HepG2 (cell line): ENCODE results near the gene ARMH3. TPM values are rescaled to one million over a fixed set of nuclear protein-coding genes. Genes with fewer than 3 reads are reported as not detected.

Experiments
- ATAC-seq: fragments of 200-7000 bp; cut with Tn5 transposase; 3 replicates; pipeline ENCODE4 v1.9.1; 2020; ENCODE audit warnings: mild to moderate bottlenecking, moderate library complexity
- BruUV-seq: library from RNA; stranded (reverse); fragments of 400-500 nt; replicated peaks from 2 replicates; lab custom pipeline; 2021; lab: Mats Ljungman, UMichigan
- CTCF ChIA-PET: fragments of 300-600 bp; formaldehyde crosslinking; extraction: SDS; loops from one replicate; lab custom pipeline; 2021; ENCODE audit warnings: low total read pairs, inconsistent platforms, low intra/inter-chr PET ratio; lab: Yijun Ruan, JAX
- POLR2A ChIA-PET: fragments of 350-600 bp; sonication (Branson Sonifier 250); formaldehyde crosslinking; loops from one replicate; lab custom pipeline; 2020; ENCODE audit warnings: antibody characterized with exemption, inconsistent platforms; lab: Yijun Ruan, JAX
- DNase-seq: peaks from one replicate; pipeline ENCODE4 v3.0.0-alpha.2; 2015; ENCODE audit warnings: low spot score
- FAIRE-seq: peaks from 3 replicates; lab custom pipeline; 2011; peaks lifted over from hg19 to GRCh38; lab: Jason Lieb, UNC
- H2AFZ ChIP-seq: one replicate; pipeline ENCODE4 v1.6.1; 2011; ENCODE audit warnings: low read length, inconsistent platforms
- H3K27ac ChIP-seq: fragments of 300-600 bp; 3 replicates; pipeline ENCODE4 v1.8.0; 2011; ENCODE audit warnings: mixed run types, mild to moderate bottlenecking, mixed read lengths, low read length, inconsistent platforms; ENCODE audit not compliant: insufficient read depth; ENCODE audit errors: extremely low read length
- H3K27me3 ChIP-seq, 2 experiments: fragments of 200-600 bp in 1 of 2; 2 replicates in 1 of 2; 3 replicates in 1 of 2; pipeline versions ENCODE4 v1.6.0 to v1.8.0; 2011; ENCODE audit warnings: low read length in 2 of 2, mild to moderate bottlenecking in 2 of 2, moderate library complexity in 2 of 2, inconsistent platforms in 1 of 2; ENCODE audit not compliant: insufficient read depth in 2 of 2, control insufficient read depth in 1 of 2
- H3K36me3 ChIP-seq, 2 experiments: fragments of 200-600 bp in 1 of 2; replicated peaks in 1 of 2; 2 replicates in 1 of 2; 3 replicates in 1 of 2; pipeline versions ENCODE4 v1.5.1 to v1.8.0; 2011; ENCODE audit warnings: low read length in 2 of 2, inconsistent platforms in 1 of 2; ENCODE audit not compliant: insufficient read depth in 2 of 2, control insufficient read depth in 1 of 2
- H3K4me1 ChIP-seq: 2 replicates; pipeline ENCODE4 v1.5.1; 2012; ENCODE audit warnings: low read length, inconsistent platforms; ENCODE audit not compliant: insufficient read depth
- H3K4me2 ChIP-seq: 2 replicates; pipeline ENCODE4 v1.6.0; 2011; ENCODE audit warnings: low read depth, low read length, inconsistent platforms
- H3K4me3 ChIP-seq, 3 experiments: fragments of 200-600 bp in 1 of 3; sonication (generic), shearing (Covaris generic) in 1 of 3; replicated peaks in 1 of 3; 2 replicates each; pipeline ENCODE4 v1.5.1; 2011 to 2016; ENCODE audit warnings: low read length in 3 of 3, inconsistent platforms in 2 of 3, low read depth in 2 of 3, mild to moderate bottlenecking in 2 of 3, control low read depth in 1 of 3, mixed read lengths in 1 of 3; ENCODE audit not compliant: insufficient read depth in 1 of 3
- H3K79me2 ChIP-seq: one replicate; pipeline ENCODE4 v1.6.1; 2011; ENCODE audit warnings: low read length, inconsistent platforms; ENCODE audit not compliant: insufficient read depth
- H3K9ac ChIP-seq: 2 replicates; pipeline ENCODE4 v1.6.0; 2011; ENCODE audit warnings: mild to moderate bottlenecking, low read depth, low read length, inconsistent platforms; ENCODE audit not compliant: insufficient read depth
- H3K9me3 ChIP-seq: 2 replicates; pipeline ENCODE4 v1.5.1; 2012; ENCODE audit warnings: mild to moderate bottlenecking, low read length
- H4K20me1 ChIP-seq: 2 replicates; pipeline ENCODE4 v1.6.0; 2011; ENCODE audit warnings: inconsistent platforms, mild to moderate bottlenecking, low read length, moderate library complexity; ENCODE audit not compliant: insufficient read depth
- CHD2 ChIP-seq: IDR thresholded peaks from 2 replicates; pipeline ENCODE4 v1.6.1; 2011; ENCODE audit warnings: low read depth, low read length, improper control_type of control experiment
- HIVEP1 ChIP-seq: sonication (generic); formaldehyde crosslinking; IDR thresholded peaks from 2 replicates; pipeline ENCODE4 v1.4.0; 2020; ENCODE audit warnings: mild to moderate bottlenecking, missing genetic modification reagents
- HMGA1 ChIP-seq: sonication (generic); formaldehyde crosslinking; conservative IDR thresholded peaks from 2 replicates; pipeline ENCODE4 v1.4.0; 2020; ENCODE audit warnings: missing genetic modification reagents
- KLF16 ChIP-seq, 2 experiments: sonication (generic) in 1 of 2; formaldehyde crosslinking in 1 of 2; IDR thresholded peaks; 2 replicates each; pipeline versions ENCODE4 v1.6.1 to v1.8.0; 2016 to 2023; ENCODE audit warnings: missing genetic modification reagents in 2 of 2, missing compliant biosample characterization in 1 of 2
- SMC3 ChIP-seq: IDR thresholded peaks from 2 replicates; pipeline ENCODE4 v1.6.1; 2011; ENCODE audit warnings: low read length, improper control_type of control experiment
- WGBS: methylation state at CpG from one replicate; pipeline ENCODE4 v1.1.6; 2017; ENCODE audit warnings: low lambda C conversion rate; 5-methylcytosine and 5-hydroxymethylcytosine counted together
- in situ Hi-C: cut with HindIII; loops from 2 replicates; pipeline ENCODE4 v1.10.0; 2017; ENCODE audit warnings: low pct_unique_long_range_greater_than_20kb; ENCODE audit not compliant: extremely low pct_ligation_motif_present
- intact Hi-C: fragments of 100-400 bp; cut with micrococcal nuclease; formaldehyde crosslinking; loops from one replicate; pipeline ENCODE4 v1.10.0; 2022; ENCODE audit not compliant: unreplicated experiment
- polyA plus RNA-seq, 8 experiments: library from polyadenylated mRNA; depleted of rRNA in 3 of 8; stranded (reverse) in 7 of 8; unstranded in 1 of 8; fragments of >200 nt; fragmentation: Illumina TruSeq in 4 of 8; extraction: Trizol in 4 of 8; gene quantifications; 2 replicates each; pipeline versions ENCODE4 v1.2.1 to v1.2.3, GENCODE V29; 2011 to 2016; ENCODE audit warnings: low read depth in 4 of 8, missing spikeins in 1 of 8, mixed read lengths in 1 of 8; ENCODE audit not compliant: insufficient read depth in 1 of 8
- total RNA-seq, 5 experiments: library from RNA; depleted of rRNA; stranded (reverse); fragments of >200 nt; fragmentation: Illumina TruSeq; extraction: Trizol; gene quantifications; 2 replicates each; pipeline ENCODE4 v1.2.3, GENCODE V29; 2016; ENCODE audit warnings: low read depth in 1 of 5
- TF ChIP-seq, protein P1 (sequence below): sonication (generic); formaldehyde crosslinking; IDR thresholded peaks from 2 replicates; pipeline ENCODE4 v1.4.0; 2020; ENCODE audit warnings: missing genetic modification reagents
- TF ChIP-seq, protein P2 (sequence below): sonication (generic); formaldehyde crosslinking; IDR thresholded peaks from 2 replicates; pipeline ENCODE4 v1.5.0; 2020; ENCODE audit warnings: missing genetic modification reagents, mild to moderate bottlenecking, borderline replicate concordance
- TF ChIP-seq, protein P3 (sequence below): sonication (generic); formaldehyde crosslinking; IDR thresholded peaks from 2 replicates; pipeline ENCODE4 v1.5.0; 2020; ENCODE audit warnings: missing genetic modification reagents

Gene ARMH3
- total and polyA plus RNA-seq, 2 of the 13 experiments (the other 11 are each of a cell fraction or from before 2014, with no cell fraction given) = 8.4 to 16.9 TPM

DNA sequence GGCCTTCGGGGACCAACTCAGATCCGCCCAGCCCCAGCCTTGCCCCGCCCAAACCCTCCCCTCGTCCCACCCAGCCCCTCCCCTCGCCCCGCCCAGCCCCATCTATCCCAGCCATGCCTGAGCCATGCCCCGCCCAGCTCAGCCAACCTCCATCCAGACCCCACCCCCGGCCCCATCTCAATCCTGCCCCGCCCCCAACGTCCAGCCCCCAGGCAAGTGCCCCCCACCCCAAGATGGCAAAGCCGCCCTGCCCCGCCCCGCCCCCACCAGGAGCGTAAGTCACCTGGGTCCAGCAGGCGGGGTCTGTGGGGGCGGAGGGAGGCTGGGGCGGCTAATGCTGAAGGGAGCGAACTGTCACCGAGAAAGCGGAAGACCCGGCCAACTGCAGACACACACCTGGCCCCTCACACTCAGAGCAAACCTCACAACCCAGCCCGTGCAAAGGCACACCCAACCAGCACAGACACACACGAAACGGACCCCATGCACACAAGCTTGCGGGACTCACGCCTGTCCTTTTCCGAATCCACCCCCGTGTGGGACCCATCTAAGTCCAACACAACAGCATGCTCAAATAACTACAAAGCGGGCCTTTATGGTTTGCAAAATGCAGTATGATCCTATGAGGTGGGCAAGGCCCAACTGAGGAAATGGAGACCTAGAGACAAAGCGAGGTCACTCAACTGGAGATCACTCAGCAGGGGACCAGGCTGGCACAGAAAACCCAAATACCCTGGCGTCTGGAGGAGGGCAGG, 226.2 kb downstream of the ARMH3 start:
- H3K4me3 ChIP-seq = no peak overlapping the region
- no peak for ATAC-seq
- no peaks in the 10 kb centered on the region for H4K20me1 ChIP-seq
- H3K79me2 ChIP-seq = no peaks in the 10 kb centered on the region
- ChIA-PET CTCF (no interaction called here), POLR2A (no interaction called here)
- intact Hi-C loops = no loop called here
- FAIRE-seq = no peak
- H3K4me2 ChIP-seq = no peak overlapping the region
- no peaks in the 10 kb centered on the region for H3K9me3 ChIP-seq
- TF ChIP-seq HIVEP1 (no peak), CHD2 (no peak), KLF16 (CRISPR knock-in tag; IDR thresholded peaks at IDR 0.05) (no peak), SMC3 (no peak), HMGA1 (CRISPR knock-in tag) (no peak)
- TF ChIP-seq, protein P1, sequence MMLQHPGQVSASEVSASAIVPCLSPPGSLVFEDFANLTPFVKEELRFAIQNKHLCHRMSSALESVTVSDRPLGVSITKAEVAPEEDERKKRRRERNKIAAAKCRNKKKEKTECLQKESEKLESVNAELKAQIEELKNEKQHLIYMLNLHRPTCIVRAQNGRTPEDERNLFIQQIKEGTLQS (CRISPR knock-in tag) = no peak
- TF ChIP-seq, protein P2, sequence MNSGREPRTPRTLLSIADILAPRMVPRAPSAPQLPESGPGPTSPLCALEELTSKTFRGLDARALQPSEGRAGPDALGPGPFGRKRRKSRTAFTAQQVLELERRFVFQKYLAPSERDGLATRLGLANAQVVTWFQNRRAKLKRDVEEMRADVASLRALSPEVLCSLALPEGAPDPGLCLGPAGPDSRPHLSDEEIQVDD (CRISPR knock-in tag) = no peak
- TF ChIP-seq, protein P3, sequence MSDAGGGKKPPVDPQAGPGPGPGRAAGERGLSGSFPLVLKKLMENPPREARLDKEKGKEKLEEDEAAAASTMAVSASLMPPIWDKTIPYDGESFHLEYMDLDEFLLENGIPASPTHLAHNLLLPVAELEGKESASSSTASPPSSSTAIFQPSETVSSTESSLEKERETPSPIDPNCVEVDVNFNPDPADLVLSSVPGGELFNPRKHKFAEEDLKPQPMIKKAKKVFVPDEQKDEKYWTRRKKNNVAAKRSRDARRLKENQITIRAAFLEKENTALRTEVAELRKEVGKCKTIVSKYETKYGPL = no peak
- WGBS = 96% methylated on average over 31 of the region's 31 CpGs
- in situ Hi-C loops = no loop called here
- DNase-seq = no peak
- no peaks in the 10 kb centered on the region for H3K4me1 ChIP-seq
- no peak overlapping the region for H3K9ac ChIP-seq
- BruUV-seq = no TSS peak
- no peaks in the 10 kb centered on the region for H3K27me3 ChIP-seq
- 0 out of 5 replicates have a peak, but pooled peaks cover 0 to 4% of the 10 kb centered on the region in 2 experiments for H3K36me3 ChIP-seq
- no peak overlapping the region for H2AFZ ChIP-seq
- no peak overlapping the region for H3K27ac ChIP-seq
